Measurements from ENCODE around the gene PTPN4.
A peak's percentile ranks its signal among the peaks of the same experiment; 100 is the strongest.
"Not testable (repeated sequence)": the region's sequence is repeated elsewhere in the genome, so short reads cannot be mapped to it uniquely, and the experiment has no call there.

Gene PTPN4

DNA sequence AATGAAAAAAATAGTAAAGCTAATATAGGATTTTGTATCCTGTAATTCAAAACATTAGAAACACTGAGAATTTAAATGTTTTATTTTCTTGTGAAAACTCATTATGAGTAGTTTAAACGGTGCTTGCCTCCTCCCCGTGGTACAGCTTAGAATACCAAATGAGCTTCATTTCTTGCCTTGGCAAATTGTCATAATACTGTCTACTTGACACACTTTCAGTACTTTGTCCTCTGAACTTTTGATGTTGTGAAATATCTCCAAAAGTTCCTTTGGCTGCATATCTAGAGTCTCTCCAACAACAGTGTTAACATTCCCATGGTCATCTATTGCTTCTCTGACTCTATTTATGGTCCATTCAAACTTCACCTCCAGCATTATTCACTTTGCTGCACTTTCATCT lies 191.2 kb downstream of the PTPN4 start:
- DNase-seq, result no peak

DNA sequence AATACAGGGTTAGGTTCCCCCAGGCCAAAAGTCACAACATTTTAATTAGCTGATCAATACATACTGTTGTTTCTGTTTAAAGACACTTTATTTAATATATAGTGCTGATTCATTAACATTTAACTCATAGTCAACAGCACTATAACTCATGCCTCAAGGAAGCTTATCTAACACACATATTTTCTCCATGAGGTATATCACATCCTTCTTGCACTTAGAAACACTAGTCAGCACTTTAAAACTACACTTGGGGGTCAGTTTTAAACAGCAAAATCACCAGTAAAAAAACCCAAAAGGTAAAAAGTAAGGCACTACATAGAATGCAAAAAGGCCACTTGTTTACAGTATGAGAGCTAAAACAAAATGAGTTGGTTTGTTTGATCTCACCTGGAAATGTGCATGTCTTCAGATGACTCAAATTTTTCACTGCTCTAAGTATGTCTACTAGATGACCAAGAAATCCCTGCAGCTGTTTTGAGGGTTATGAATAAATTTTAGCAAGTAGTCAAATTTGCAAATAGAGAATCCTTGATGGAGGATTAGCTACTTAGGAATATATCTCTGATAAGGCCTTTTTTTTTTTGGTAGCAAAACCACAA lies 199.0 kb downstream of the PTPN4 start:
- no peak for DNase-seq

DNA sequence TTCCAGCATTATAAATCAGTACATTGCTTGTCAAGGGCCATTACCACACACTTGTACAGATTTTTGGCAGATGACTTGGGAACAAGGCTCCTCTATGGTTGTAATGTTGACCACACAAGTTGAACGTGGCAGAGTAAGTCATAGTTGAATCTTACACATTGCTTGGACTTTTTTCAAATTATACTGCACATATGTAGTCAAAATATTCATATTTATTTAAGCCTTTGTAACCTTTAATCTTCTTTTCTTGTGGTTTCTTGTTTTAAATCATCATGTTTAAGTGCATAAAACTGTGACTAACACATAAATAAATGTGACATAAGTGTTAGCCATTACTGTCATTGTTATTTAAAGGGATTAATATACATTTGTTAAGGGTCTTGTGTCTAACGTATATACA lies 201.1 kb downstream of the PTPN4 start:
- no peak for DNase-seq

DNA sequence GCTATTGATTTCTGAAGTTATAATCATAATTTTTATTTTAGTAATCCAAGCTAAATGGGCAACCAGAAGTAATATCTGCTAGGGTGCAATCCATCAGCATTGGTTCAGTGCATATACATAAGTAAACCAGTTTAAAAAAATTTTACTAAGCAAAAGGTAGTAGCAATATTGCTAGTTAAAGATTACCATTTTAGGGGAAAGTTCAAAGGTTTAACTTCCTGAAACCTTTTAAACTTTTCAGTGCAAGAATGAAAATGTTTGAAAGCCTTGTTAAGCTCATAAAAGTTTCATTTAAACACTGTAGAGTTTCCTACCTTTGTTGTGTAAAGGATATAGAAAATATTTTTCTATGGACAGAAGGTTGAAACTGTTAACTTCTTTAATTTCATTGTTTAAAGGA lies 222.2 kb downstream of the PTPN4 start:
- no peak for DNase-seq

DNA sequence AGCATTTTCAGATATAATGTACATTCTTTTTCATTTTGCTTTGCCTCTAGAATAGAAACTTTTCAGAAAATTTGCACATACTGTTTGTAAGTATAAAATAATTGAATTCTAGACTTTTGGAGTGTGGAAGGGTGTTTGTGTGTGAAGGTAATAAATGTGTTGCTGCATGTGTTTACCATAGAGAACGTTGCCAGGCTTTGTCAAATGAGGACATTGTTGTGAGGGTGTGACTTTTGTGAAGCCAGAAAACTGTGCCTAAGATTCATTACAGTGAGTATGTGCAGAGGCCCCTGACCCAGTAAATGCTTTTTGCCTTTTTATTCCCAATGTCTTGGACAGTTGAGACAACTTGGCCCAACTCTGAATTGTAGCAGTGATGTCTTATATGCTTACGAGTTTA lies 222.8 kb downstream of the PTPN4 start:
- no peak for DNase-seq

DNA sequence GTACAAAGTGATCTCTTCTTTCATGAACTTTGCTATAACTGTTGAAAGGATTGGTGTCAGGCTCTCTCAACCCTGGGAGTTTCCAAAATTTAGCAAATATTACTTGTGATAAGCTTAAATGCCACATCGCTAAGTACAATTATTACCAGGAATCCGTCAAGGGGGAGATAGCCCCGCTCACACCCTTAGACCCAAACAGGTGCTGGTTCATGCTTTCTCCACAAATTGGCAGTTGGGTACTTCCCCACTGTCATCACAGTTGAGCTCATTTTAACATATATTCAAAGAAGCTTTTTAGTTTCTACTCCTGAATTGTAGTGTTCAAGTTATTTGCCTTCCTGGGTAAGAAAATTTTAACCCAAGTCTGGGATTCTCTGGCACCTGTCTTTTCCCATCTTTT lies 223.4 kb downstream of the PTPN4 start:
- DNase-seq, result no peak

DNA sequence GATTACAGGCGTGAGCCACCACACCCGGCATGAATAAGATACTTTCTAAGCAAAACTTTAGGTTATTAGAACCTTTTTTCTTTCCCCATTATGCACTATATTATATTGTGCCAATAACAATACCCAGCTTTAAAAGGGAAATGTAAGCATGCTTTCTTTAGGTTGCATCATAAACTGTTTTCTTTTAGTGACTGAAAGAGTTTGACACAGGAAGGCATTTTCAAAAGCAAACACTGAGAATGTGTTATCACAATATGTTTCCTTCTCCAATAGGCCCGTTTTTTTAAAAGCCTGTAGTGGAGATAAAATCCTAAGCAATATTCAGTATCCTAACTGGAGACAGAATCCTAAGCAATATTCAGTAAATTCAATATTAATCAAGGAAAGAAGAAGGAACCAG lies 236.4 kb downstream of the PTPN4 start:
- DNase-seq, result no peak

DNA sequence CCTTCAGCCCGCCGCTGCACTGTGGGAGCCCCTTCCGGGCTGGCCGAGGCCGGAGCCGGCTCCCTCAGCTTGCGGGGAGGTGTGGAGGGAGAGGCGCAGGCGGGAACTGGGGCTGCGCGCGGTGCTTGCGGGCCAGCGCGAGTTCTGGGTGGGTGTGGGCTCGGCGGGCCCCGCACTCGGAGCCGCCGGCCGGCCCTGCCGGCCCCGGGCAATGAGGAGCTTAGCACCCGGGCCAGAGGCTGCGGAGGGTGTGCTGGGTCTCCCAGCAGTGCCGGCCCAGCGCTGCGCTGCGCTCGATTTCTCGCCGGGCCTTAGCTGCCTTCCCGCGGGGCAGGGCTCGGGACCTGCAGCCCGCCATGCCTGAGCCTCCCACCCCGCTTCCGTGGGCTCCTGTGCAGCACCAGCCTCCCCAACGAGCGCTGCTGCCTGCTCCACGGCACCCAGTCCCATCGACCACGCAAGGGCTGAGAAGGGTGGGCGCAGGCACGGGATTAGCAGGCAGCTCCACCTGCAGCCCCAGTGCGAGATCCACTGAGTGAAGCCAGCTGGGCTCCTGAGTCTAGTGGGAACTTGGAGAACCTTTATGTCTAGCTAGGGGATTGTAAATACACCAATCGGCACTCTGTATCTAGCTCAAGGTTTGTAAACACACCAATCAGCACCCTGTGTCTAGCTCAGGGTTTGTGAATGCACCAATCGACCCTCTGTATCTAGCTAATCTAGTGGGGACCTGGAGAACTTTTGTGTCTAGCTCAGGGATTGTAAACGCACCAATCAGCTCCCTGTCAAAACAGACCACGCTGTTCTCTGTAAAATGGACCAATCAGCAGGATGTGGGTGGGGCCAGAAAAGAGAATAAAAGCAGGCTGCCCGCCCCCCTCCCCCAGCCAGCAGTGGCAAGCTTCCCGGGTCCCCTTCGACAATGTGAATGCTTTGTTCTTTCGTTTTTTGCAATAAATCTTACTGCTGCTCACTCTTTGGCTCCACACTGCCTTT lies 237.5 kb downstream of the PTPN4 start:
- DNase-seq, result not testable (repeated sequence)

DNA sequence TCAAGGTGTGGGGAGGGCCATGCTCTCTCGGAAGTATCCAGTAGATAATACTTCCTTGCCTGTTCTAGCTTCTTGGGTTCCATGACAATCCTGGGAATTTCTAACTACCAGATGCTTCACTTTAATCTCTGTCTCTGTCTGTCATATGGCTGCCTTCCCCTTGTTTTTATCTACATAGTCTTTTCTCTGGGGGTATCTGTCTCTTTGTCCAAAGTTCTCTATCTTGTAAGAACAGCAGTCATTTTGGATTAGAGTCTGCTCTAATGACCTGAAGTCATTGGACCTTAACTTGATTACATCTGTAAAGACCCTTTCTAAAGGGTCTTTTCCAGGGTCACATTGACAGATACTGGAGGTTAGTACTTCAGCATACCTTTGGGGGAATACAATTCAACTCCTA lies 241.7 kb downstream of the PTPN4 start:
- no peak for DNase-seq

DNA sequence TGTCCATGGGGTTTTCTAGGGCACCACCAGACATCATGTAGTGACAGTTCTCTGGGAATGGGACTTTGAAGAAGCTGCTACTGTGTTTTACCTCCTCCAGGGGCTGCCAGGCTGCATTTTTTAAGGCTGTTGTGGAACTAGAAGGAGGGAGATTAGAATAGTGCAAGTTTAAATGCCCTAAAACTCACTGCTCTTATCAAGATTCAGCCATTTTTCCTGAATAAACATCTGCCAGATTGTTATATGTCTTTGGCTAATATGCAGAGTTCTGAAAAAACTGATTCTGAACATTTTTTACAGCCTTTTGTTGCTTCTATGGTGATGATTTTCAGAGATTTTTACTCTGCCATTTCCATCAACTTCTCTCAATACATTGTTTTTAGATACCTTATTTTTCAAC lies 244.5 kb downstream of the PTPN4 start:
- DNase-seq, result no peak

DNA sequence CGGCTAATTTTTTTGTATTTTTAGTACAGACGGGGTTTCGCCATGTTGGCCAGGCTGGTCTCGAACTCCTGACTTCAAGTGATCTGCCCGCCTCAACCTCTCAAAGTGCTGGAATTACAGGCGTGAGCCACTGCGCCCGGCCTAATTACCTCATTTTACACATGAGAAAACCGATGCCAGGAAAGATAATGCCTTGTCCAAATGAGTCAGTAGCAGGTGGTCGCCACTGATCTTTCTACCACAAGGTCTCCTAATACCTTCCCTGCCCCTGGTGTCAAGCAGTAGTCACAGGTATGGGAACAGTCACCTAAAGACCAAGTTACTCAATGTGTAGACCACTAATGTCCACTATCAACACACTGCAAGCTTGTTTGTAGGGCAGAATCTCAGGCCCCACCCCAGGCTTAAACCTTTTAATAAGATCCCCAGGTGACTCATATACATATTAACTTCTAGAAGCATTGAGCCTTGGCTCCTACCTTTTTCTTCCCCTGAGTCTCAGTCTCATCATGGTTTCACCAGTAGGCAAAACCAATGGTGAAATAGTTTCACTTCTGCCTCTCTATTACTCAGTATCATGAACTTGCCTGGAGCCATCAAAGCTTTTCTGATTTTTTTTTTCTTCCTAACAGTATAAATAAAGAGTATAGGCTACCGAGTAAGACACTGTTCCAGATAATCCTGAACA lies 246.3 kb downstream of the PTPN4 start:
- no peak for DNase-seq

DNA sequence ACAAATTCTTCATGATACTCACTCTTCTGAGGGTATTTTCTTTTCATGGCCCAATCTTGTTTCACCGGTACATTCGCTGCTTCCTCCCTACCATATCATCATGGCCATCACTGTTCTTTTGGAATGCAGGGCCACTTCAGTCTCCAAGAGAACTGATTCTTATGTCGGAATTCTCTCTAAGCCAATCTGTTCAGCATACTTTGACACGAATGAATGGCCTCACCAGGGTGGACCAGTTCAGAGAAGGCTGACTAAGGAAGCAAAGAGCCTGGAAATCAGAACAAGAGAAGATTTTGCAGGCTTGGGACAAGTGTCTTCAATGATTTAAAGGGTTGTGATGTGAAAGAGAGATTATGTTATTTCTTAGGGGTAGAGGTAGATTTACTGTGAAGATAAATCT lies 248.1 kb downstream of the PTPN4 start:
- no peak for DNase-seq

DNA sequence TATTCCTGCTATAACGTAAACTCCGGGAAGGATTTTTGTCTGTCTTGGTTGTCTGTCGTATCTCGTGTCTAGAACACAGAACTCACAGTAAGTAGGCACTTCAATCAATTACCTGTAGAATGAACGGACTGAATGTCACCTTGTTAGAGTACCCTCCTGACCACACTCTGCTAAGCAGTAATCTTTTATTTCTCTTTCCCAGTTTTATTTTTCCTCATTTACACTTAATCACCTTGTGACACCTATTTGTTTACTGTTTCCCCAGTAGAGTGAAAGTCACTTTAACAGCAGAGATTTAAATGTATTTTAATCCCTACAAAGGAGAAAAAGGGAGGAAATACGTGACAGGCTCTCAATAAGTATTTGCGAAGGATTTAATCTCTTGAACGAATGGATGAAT lies 252.6 kb downstream of the PTPN4 start:
- no peak for DNase-seq

DNA sequence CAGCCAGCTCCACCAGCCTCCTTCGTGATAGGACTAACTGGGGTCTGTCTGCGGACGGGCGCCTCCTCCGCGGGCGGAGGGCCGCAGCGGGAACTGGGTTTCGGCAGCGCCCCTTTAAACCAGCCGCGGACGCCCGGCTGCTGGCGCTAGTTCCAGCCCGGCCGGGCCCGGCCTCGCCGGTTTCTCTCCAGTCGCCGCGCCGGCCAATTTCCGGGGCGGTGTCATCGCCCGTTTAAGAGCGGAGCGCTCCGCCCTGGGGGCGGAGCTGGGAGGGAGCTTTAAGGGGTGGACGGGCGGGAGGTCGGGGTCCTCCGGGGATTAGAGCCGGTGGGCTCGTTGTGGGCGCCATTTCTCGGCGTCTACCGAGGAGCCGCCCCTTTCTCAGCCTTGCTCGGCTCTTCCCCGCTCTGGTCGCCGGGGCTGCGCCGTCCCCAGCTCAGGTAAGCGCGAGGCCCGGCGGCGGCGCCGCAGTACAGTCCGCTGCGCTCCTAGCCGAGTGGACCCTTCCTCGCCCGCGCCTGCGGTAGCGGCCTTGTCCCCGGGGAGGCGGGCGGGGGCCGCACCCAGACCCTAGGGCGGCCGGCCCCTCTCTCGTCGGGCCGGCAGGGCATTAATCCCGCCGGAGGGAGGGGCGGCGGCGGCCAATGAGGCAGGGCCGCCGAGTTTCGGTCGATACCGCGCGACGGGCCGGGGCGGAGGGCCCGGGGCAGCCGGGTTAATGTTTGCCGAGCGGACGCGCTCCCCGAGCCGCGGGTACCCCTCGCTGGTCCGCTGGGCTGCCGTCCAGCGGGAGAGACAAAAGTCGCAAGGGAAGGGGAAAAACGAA lies 253.3 kb downstream of the PTPN4 start, which contains the start of gene EPB41L5:
EPB41L5 (plus strand) TSS at position 307 of the 826 bp plus-strand sequence. CDS start 6,008 bp downstream, outside the sequence.
- peak; percentile 67 for DNase-seq

DNA sequence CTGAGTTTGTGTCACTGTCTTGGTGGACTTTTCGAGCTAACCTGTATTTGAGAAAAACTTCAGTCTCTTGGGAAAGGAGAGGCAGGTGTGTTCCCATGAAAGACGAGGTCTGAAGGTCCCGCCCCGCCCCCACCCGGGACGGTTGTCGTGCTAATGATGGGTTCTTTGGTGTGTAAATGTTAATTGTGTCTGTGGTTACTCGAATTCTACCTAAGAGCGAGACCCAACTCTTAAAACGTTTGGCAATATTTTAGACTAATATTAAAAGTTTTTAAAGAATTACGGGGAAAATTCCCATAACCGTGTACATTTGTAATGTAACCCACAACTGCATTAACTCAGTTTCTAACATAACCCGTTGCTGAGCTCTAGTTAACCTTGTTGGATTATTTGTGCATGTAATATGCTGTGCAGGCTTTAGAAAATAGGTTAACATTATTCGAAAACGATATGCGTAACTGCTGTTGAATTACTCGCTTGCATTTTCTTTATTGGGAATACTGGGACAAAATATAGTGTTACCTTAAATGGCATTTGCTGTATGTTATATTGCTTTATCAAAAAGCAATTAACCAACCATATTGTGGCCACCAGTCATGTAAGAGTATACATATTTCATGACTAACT lies 254.0 kb downstream of the PTPN4 start:
- DNase-seq, result no peak

DNA sequence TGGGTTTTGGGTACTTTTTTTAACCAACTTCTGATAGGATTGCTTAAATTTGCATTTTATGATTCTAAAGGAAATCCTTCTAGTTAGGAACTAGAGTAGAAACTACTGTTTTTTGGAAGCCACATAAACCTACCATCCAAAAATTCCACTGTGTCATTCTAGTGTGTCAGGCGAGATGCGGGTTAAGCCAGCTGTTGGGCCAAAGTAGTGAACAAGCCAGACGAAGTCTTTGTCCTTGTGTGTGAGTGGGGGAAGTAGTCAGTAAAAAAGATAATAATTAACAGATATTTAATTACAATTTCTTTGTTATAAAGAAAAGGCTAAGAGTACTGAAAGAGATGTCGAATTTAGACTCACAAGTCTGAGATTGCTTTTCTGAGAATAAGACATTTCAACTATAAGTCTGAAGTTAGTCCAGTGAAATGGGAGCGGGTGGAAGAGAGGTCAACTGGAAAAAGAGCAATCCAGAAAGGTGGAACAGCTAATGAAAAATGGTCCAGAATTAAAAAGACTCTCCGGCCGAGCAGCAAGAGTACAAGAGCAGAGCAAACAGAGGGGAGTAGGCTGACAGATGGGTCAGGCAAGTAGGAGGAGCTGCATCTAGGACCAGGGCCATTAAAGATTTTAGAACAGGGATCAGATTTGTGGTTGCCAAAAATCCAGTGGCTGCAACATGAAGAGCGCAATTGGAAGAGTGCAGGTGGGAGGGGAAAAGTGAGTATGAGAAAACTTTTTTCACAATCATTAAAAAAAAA lies 254.7 kb downstream of the PTPN4 start:
- no peak for DNase-seq

DNA sequence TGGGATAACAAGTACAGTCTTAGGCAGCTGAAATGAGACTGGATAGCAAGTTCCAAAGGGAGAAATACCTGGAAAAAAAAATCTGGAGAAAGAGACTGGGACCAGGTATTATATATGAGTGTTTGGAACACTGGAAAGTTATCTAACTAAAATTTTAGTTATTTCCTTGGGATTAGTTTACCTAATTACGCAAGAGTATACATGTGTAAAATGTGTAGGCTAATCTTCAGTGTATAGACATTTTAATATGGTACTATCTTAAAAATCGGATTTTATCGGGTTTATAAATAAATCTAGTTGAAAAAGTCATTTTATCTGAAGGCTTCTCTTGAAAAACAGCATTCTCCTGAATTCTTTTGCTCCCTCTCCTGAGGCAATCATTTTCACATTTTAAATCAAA lies 257.1 kb downstream of the PTPN4 start:
- DNase-seq, result no peak

DNA sequence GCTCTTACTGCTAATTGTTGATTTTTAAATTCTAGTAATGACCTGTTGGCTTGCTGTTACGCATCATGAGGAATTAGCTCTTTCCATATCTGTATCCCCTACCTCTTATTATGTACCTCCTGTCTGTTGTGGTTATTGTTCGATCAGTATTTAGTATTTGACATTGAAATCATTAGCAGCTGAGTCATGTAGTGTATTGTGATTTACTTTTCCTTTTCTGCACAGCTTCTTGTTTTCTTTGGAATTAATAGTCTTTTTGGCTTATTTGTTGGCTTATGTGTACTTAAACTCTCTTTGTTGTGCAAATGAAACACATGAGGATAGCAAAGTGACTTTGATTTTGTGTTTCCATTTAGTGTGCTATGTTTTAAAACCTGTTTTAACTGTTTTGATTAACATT lies 257.5 kb downstream of the PTPN4 start:
- no peak for DNase-seq

DNA sequence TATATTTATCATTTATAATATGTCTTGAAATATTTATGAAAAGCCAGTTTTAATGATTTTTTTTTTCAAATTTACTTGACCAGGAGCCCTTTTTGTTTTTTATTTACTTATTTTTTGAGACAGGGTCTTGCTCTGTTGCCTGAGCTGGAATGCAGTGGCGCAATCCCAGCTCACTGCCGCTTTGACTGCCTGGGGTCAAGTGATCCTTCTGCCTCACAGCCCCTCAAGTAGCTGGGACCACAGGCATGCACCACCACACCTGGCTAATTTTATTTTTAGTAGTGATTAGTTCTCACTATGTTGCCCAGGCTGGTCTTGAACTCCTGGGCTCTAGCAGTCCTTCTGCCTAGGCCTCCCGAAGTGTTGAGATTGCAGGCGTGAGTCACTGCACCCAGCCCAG lies 258.8 kb downstream of the PTPN4 start:
- DNase-seq, result no peak

DNA sequence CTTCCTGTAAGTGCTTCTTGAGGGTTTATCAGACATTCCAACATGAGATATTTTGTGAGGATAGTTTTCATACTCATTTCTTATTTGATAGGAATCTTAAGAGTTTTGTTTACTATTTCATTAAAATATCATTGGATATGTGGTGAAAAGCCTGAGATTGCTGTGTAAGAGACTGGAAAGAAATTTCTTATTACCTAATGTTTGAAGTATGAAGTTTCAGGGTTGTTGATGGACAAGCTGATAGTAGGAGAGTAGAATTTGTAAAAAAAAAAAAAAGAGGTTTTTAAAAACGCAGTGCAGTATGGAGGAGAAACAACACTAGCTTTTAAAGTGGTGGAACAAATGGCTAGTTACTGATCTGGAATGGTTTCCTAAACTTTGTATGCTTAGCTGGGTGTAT lies 260.8 kb downstream of the PTPN4 start:
- no peak for DNase-seq

DNA sequence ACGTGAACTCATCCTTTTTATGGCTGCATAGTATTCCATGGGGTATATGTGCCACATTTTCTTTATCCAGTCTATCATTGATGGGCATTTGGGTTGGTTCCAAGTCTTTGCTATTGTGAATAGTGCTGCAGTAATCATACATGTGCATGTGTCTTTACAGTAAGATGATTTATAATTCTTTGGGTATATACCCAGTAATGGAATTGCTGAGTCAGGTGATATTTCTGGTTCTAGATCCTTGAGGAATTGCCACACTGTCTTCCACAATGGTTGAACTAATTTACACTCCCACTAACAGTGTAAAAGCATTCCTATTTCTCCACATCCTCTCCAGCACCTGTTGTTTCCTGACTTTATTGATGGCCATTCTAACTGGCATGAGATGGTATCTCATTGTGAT lies 262.8 kb downstream of the PTPN4 start:
- DNase-seq, result not testable (repeated sequence)

Measured in T-helper 9 cell (primary cell).